GM19035 (cell line): ENCODE data around the gene SLC24A4.

Experiments
- ATAC-seq: cut with Tn5 transposase; IDR thresholded peaks from one replicate; pipeline ENCODE4 v1.9.1; 2021; ENCODE audit not compliant: unreplicated experiment

The SLC24A4 gene

DNA sequence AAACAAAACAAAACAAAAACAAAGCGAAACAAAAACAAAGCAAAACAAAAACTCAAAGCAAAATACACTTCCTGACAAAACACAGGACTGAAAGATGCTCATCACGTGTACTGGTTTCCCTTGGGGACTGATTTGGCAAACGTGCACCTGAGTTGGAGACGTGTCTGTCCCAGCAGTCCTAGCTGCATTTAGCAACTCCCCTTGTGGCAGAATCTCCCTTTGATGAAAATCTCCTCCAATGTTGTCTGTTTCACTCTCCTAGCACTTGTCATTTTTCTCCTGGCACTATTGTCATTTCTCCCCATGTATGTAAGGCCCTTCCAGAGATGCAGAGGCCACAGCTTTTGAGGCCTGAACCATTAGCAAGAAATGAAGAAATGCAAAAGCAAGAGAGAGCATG is 6.8 kb upstream of the SLC24A4 start:
- ATAC-seq = no peak

DNA sequence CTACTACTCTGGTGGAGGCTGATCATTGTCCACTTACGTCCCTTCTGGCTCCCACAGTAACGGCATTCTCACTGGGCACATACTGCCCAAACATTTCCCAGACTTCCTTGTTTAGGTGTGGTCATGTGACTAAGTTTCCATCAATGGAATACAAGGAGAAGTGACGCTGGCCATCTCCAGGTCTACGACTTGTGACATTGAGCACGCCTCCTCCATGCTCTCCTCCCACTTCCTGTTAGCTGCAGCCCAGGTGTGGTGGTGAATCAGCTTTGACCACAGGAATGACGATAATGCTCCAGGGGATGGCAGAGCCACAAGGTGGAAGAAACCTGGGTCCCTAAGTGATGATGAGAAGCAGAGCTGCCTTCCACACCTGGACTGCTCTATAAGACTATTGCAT is 6.0 kb upstream of the SLC24A4 start:
- ATAC-seq = no peak

DNA sequence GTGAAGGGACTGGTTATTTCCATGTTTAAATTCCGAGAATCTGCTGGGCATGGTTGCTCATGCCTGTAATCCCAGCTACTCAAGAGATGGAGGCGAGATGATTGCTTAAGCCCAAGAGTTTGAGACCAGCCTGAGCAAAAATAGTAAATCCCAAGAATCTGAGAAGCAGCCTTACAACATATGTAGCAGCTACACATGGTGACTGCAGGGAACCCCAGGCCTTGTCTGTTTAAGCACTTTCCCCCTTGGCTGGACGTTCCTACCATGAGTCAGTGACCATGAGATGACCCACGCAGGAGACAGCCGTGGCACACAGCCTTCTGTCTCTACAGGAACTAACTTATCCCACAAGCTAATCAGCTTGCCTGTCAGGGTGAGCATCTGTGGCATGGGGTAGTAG is 5.5 kb upstream of the SLC24A4 start:
- ATAC-seq = no peak

- no peak for ATAC-seq
Observed at GRCh38 chr14:92321701-92322100, 1.3 kb upstream of the SLC24A4 start.

- no peak for ATAC-seq
Observed at GRCh38 chr14:92322516-92322915, 449 bp upstream of the SLC24A4 start.

- ATAC-seq = no peak
Observed at GRCh38 chr14:92323916-92324818, 1.2 kb downstream of the SLC24A4 start.

DNA sequence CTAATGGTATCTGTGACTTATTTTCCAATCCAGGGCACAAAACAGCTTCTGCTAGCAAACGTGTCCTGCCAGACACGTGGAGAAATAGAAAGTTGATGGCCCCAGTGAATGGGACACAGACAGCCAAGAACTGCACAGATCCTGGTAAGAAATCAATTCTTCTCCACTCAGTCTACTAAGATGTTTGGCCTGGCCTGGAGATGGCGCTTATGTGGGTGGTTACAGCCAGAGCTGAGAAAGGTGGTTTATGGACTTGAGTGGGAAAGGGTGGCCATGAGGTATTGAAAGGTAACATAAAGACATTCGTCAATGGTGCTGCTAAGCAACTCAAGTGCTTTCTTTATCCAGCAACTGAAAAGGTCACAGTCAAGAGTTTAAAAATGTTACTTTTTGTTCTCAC is 2.9 kb downstream of the SLC24A4 start:
- no peak for ATAC-seq

GRCh38 chr14:92328664-92329255 is 5.8 kb downstream of the SLC24A4 start:
- ATAC-seq = no peak

- no peak for ATAC-seq
Observed at GRCh38 chr14:92334050-92334449, 11.1 kb downstream of the SLC24A4 start.

GRCh38 chr14:92336363-92336762 is 13.4 kb downstream of the SLC24A4 start:
- no peak for ATAC-seq

DNA sequence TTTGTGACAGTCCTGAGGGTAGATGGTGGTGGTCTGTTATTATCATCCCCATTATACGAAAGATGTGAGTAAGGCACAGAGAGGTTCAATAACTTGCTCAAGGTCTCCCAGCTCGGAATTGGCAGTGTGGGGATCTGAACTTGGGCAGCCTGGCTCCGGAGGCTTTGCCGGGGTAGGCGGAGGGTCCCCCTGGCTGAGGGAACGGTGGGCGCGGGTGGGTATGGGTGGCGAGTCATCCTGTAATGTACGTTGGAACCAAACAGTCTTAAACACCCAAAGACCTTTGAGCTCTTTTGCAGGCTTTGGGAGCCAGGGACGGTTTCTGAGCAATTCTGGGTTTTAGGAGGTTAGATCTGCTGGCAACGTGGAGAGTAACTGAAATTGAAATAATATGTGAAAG is 16.5 kb downstream of the SLC24A4 start:
- no peak for ATAC-seq

GRCh38 chr14:92340071-92340470 is 17.1 kb downstream of the SLC24A4 start:
- ATAC-seq = no peak

- ATAC-seq = no peak
Observed at GRCh38 chr14:92340931-92341330, 18.0 kb downstream of the SLC24A4 start.

- ATAC-seq = no peak
Observed at GRCh38 chr14:92341791-92342190, 18.8 kb downstream of the SLC24A4 start.

DNA sequence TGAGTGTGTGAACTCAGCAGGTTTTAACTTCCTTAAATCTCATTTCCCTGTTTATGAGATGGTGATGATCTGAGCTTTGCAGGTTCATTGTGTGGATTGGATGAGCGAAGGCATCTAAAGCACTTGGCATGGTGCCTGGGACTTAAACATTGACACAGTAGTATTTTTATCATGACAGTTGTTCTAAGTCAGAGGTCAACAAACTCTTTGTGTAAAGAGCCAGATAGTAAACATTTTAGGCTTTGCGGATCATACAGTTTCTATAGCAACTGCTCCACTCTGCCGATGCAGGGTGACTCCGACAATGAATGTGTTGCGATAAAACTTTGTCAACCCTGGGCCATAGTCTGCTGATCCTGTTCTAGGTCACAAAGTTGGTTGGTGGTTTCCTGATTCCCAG is 25.2 kb downstream of the SLC24A4 start:
- ATAC-seq = no peak

GRCh38 chr14:92351750-92352149 is 28.8 kb downstream of the SLC24A4 start:
- no peak for ATAC-seq

- ATAC-seq = no peak
Observed at GRCh38 chr14:92352158-92352985, 29.4 kb downstream of the SLC24A4 start.

DNA sequence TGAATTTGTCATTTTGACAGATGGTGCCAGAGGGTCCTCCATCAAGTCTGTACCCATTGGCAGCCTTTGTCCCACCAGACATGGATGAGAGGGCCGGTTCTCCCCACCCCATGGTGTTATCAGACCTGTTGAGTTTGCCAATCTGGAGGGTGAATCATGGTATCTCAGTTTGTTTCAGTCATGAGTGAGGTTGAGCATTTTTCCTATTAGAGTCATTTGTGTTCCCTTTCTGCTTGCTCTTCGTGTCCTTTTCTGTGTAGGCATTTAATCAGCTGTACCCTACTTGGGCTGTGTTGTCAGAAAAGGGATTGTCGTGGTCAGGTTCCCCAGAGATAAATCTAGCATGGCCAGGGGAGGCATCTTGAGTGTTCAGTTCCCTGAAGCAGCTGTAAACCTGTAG is 30.5 kb downstream of the SLC24A4 start:
- ATAC-seq = no peak

DNA sequence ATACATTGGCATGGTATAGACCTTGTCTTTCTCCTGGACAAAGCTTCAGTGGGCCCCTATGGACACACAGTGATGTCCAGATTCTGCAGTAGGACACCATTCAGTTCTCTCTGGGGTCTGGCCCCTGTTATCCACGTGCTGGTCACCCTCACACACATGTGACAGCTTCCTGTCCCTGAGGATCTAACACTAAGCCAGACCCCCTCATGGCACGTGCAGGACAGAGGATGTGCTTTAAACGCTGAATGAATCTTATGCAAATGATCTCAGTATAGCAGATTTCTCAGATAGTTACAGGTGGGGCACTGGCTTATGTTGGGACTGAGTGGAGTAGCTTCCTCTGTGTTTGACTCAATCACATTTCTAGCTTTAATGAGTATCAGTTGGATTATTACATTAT is 33.7 kb downstream of the SLC24A4 start:
- no peak for ATAC-seq

DNA sequence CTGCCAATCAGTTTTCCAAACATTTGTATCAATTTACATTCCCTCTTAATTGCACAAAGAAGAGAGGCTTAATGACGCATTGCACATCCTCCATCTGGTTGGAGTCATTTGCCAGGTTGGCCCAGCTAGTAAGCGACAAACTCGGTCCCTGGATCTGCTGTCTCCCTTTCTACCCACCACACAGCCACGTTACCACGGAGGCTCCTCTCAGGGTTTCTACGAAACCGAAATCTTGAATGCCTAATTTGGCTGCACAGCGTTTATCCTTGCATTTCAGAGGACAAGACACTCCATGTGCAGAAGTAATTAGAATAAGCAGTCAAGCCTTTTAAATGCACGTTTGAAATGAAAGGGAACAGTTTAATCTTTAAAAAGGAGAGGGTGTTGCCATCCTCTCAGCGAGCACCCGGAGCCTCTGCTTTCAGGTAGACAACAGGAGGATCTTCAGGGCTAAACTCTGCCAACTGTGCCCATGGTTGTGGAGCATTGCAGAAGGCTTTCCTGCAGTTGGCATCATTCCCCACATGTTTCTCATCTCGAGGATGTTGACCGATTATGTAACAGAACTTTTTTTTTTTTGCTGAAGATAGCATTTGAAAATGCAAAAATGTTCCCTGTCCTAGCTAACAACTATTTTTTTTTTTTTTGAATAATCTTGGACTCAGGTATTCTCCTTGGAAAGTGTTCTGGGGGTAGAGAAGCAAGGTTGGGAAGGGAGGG is 37.8 kb downstream of the SLC24A4 start:
- no peak for ATAC-seq

DNA sequence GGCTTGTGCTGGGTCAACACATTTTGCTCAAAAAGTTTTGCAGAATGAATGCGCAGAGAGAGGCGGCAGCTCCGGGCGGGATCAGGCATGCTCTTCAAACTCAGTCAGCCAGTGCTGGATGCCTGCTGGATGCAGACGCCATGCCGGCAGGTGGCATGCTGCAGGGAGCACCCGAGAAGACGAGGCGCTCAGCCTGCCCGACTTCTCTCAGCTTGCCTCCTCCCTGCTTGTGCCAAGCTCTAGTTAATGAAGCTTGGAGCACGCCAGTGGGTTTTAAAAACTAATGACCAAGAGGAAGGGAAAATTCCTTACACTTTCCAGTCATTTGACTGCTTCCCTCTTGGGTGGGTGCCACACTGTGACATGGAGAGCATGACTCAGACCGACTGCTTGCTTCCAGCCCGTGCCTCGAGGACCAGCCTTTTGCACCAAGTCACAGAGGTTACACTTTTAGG is 39.8 kb downstream of the SLC24A4 start:
- ATAC-seq = no peak
